Tibial artery (tissue), 4 donors: ENCODE results near the gene LCN1.

Source experiments
- DNase-seq, 2 donors: peaks; one replicate each; pipeline ENCODE4 v3.0.0-alpha.2; 2019
- H3K27ac ChIP-seq, 2 donors: fragments of 200-600 bp; sonication (generic) in 1 of 2; 1 replicate in 1 of 2; 2 replicates in 1 of 2; pipeline ENCODE4 v1.5.1; 2018 to 2019; ENCODE audit warnings: mild to moderate bottlenecking in 1 of 2
- H3K27me3 ChIP-seq, 2 donors: fragments of 200-600 bp; sonication (generic) in 1 of 2; one replicate each; pipeline versions ENCODE4 v1.5.1 to v1.6.0; 2016 to 2019
- H3K36me3 ChIP-seq, 3 donors: fragments of 200-600 bp; sonication (generic) in 2 of 3; one replicate each; pipeline ENCODE4 v1.5.1; 2016 to 2019; ENCODE audit warnings: mild to moderate bottlenecking in 2 of 3
- H3K4me1 ChIP-seq, 4 donors: fragments of 200-600 bp; sonication (generic) in 2 of 4; 1 replicate in 3 of 4; 2 replicates in 1 of 4; pipeline ENCODE4 v1.5.1; 2016 to 2019
- H3K4me3 ChIP-seq, 2 donors: fragments of 200-600 bp; sonication (generic) in 1 of 2; 1 replicate in 1 of 2; 2 replicates in 1 of 2; pipeline ENCODE4 v1.5.1; 2018 to 2019; ENCODE audit warnings: mild to moderate bottlenecking in 2 of 2
- H3K9me3 ChIP-seq, 3 donors: fragments of 200-600 bp; sonication (generic) in 1 of 3; one replicate each; pipeline ENCODE4 v1.5.1; 2016 to 2019
- intact Hi-C: fragments of 100-400 bp; cut with DNase I; formaldehyde crosslinking; loops from one replicate; pipeline ENCODE4 v1.15.0; 2023; ENCODE audit warnings: low total_unique reads
- TF ChIP-seq, protein P1 (sequence below), 2 experiments: fragments of 200-600 bp in 1 of 2; fragments of 450-650 bp in 1 of 2; IDR thresholded peaks; one replicate each; pipeline ENCODE4 v1.5.1; 2017 to 2019; ENCODE audit warnings: antibody characterized with exemption in 2 of 2, mild to moderate bottlenecking in 1 of 2, moderate library complexity in 1 of 2

The LCN1 gene

DNA sequence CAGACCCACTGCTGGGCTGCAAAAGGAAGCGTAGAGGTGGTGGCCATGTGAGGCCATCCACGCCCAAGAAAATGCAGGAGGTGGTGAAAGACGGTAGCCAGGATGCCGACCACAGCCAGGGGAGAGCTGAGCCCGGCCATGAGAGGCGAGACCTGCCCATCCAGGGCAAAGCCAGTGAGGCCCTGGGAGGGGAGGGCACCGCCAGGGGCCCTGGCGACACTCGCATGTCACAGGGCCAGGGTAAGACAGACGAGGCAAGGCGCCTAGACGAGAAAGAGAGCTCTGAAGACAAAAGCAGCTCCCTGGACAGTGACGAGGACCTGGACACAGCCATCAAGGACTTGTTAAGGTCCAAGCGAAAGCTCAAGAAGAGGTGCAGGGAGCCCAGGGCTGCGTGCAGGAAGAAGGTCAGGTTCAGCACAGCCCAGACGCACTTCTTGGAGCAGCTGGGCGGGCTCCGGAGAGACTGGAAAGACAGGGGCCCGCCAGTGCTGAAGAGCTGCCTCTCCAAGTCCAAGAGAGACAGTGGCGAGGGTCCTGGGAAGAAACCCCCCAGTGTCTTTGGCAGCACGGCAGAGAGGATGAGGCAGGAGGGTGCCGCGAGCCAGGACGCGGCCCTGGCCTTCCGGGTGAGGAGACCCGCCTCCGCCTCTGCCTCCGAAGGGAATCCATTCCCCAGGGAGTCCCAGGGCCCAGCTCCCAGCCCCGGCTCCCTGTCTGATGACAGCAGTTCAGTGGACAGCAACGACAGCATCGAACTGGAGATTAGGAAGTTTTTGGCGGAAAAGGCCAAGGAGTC lies 34.8 kb upstream of the LCN1 start:
- intact Hi-C loops = no loop called here
- H3K36me3 ChIP-seq = peaks cover 20 to 66% (median 48%) of the 10 kb centered on the region in 3 donors
- no peak overlapping the region for H3K27ac ChIP-seq
- no peaks in the 10 kb centered on the region for H3K9me3 ChIP-seq
- TF ChIP-seq, protein P1, sequence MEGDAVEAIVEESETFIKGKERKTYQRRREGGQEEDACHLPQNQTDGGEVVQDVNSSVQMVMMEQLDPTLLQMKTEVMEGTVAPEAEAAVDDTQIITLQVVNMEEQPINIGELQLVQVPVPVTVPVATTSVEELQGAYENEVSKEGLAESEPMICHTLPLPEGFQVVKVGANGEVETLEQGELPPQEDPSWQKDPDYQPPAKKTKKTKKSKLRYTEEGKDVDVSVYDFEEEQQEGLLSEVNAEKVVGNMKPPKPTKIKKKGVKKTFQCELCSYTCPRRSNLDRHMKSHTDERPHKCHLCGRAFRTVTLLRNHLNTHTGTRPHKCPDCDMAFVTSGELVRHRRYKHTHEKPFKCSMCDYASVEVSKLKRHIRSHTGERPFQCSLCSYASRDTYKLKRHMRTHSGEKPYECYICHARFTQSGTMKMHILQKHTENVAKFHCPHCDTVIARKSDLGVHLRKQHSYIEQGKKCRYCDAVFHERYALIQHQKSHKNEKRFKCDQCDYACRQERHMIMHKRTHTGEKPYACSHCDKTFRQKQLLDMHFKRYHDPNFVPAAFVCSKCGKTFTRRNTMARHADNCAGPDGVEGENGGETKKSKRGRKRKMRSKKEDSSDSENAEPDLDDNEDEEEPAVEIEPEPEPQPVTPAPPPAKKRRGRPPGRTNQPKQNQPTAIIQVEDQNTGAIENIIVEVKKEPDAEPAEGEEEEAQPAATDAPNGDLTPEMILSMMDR (IDR thresholded peaks at IDR 0.05) = no peak
- DNase-seq = no peak
- no peak overlapping the region for H3K4me3 ChIP-seq
- no peaks in the 10 kb centered on the region for H3K27me3 ChIP-seq
- peaks cover 0 to 2% (median 0%) of the 10 kb centered on the region in 4 donors for H3K4me1 ChIP-seq

DNA sequence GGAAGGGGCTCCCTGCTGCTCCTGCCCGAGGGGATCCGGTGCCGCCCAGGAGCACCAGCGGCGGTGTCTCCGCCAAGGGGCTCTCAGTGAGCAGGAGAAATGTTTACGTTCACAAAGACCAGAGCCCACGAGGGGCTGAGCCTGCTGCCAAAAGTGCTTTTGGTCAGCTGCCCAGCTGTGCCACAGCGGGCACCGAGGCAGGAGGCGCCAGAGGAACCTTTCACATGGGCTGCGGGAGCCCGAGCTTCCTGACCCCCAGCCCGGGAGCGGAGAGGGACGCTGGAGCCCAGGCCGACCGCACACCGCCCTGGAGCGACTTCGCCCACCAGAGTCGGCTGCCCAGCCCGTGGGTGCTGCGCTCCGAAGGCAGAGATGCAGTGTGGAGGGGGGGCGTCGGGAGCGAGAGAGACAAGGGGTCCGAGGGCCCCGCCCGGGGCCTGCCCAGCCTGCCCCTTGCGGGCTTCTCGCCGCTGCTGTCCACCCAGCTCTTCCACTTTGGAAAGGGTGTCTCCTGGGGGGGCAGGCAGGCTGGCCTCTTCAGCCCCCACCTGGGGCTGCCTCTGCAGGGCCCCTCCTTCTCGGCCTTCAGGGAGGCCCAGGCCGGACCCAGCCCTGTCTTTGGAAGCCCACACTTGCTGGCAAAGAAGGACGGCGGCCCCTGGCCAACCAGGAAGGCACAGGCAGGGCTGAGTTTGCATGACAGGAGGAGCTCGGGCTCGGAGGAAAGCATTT lies 33.8 kb upstream of the LCN1 start:
- H3K27me3 ChIP-seq = no peaks in the 10 kb centered on the region
- no peaks in the 10 kb centered on the region for H3K4me1 ChIP-seq
- no peak overlapping the region for H3K27ac ChIP-seq
- H3K9me3 ChIP-seq = no peaks in the 10 kb centered on the region
- H3K4me3 ChIP-seq = no peak overlapping the region
- TF ChIP-seq, protein P1 (IDR thresholded peaks at IDR 0.05) = no peak
- no peak for DNase-seq
- H3K36me3 ChIP-seq = peaks cover 20 to 66% (median 48%) of the 10 kb centered on the region in 3 donors
- intact Hi-C loops = no loop called here

DNA sequence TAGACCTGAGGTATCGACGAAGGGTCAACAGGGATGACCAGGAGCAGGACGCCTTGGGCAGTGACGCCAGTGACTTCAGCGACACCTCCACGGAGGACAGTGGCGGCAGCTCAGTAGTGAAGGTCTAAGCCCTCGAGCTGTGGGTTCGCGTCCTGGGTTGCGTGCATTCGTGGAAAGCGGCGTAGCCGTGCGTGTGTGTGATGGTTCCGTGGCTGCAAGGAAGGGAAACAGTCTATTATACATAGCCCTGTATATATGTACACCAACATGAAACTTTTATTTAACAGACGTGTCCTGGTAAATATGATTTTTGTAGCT lies 33.3 kb upstream of the LCN1 start:
- Histone ChIP-seq H3K4me3 (no peak overlapping the region), H3K36me3 (peaks cover 20 to 66% (median 48%) of the 10 kb centered on the region in 3 donors), H3K4me1 (no peaks in the 10 kb centered on the region), H3K27ac (no peak overlapping the region), H3K27me3 (no peaks in the 10 kb centered on the region), H3K9me3 (no peaks in the 10 kb centered on the region)
- DNase-seq = no peak
- intact Hi-C loops = no loop called here
- TF ChIP-seq, protein P1 (IDR thresholded peaks at IDR 0.05) = no peak

DNA sequence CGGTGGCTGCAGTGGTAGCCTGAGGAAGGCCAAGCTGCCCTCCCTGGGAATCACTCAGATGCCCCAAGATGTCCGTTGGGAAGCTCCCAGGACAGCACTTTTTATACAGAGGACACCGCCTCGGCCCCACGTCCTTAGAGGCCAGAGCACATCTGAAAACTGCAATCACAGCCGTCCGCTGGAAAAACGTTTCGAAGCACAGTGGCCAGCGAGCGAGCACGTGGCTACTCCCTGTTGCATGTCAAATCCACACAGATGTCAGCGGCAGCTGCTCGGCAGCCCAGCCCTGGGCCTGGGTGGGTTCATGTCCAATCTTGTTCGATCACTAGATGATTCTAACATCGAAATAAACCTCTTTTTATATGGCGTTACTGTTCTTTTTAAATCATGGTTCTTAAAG lies 32.7 kb upstream of the LCN1 start:
- H3K4me1 ChIP-seq = no peaks in the 10 kb centered on the region

DNA sequence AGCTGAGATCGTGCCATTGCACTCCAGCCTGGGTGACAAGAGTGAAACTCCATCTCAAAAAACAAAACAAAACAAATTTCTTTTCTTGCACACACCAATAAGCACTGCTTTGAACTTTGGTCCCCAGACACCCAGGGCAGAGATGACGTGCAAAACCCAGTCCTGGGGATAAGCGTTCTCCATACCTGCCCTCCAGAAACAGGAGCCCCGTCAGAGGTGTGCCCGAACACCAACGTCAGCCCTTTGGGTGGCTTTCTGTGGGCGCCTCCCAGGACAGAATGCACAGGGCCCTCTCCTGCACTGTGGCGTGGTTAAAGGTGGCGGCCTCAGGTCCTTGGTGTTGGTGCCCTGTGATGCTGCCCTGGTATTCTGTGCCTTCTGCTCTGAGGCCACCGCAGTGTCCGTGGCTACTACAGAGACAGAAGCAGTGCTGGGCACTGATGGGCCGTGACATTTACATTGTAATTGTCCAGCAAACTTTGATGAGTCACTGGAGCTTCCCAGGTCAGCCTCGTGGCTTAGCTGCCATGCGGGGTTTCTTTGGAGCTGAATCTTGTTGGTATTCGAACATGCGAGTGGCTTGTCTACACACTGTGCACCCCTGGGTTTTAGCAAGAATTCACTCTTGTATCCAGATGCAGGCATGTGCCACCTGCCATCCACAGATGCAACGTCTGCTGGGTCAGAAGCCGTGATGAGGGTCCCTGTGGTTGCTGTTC lies 31.9 kb upstream of the LCN1 start:
- Histone ChIP-seq H3K27me3 (no peaks in the 10 kb centered on the region), H3K27ac (no peak overlapping the region), H3K4me1 (no peaks in the 10 kb centered on the region), H3K36me3 (peaks cover 19 to 56% (median 41%) of the 10 kb centered on the region in 3 donors), H3K4me3 (no peak overlapping the region), H3K9me3 (no peaks in the 10 kb centered on the region)
- DNase-seq = peak in 1 of 2 donors; percentile 38
- intact Hi-C loops = no loop called here
- TF ChIP-seq, protein P1 (IDR thresholded peaks at IDR 0.05) = no peak

More for the DNA sequence above, 32.7 kb upstream of the LCN1 start:
- peaks cover 20 to 64% (median 45%) of the 10 kb centered on the region in 3 donors for H3K36me3 ChIP-seq
- no peaks in the 10 kb centered on the region for H3K9me3 ChIP-seq
- no peak overlapping the region for H3K27ac ChIP-seq
- TF ChIP-seq, protein P1 (IDR thresholded peaks at IDR 0.05) = no peak
- no peak overlapping the region for H3K4me3 ChIP-seq
- DNase-seq = no peak
- intact Hi-C loops = no loop called here
- H3K27me3 ChIP-seq = no peaks in the 10 kb centered on the region
